ENCODE measurements around the gene LTBP3. TPM values are rescaled to one million over a fixed set of nuclear protein-coding genes. Genes with fewer than 3 reads are reported as not detected.

LTBP3 gene
- total and polyA plus RNA-seq, 2 of the 13 experiments (the other 11 are each of a cell fraction or from before 2014, with no cell fraction given), result 12.2 to 68.1 TPM

GRCh38 chr11:65574811-65575567 lies 16.8 kb upstream of the LTBP3 start (continued):
- TF ChIP-seq SMAD3 (CRISPR knock-in tag; IDR thresholded peaks at IDR 0.05) (no peak), PLSCR1 (CRISPR knock-in tag; IDR thresholded peaks at IDR 0.05; ENCODE audit: borderline replicate concordance) (no peak), ZNF205 (CRISPR knock-in tag; IDR thresholded peaks at IDR 0.05) (no peak), ARNTL (CRISPR knock-in tag; IDR thresholded peaks at IDR 0.05) (no peak), CENPT (CRISPR knock-in tag; IDR thresholded peaks at IDR 0.05; ENCODE audit: low read depth) (no peak), ZNF318 (CRISPR knock-in tag; IDR thresholded peaks at IDR 0.05) (peak; percentile 24; the same call in 1 of the 2 replicates), ZNF644 (CRISPR knock-in tag; IDR thresholded peaks at IDR 0.05; ENCODE audit: low read depth) (no peak), ZNF549 (CRISPR knock-in tag; IDR thresholded peaks at IDR 0.05) (no peak), HDAC1 (CRISPR knock-in tag; IDR thresholded peaks at IDR 0.05) (peak; percentile 24; the same call in 1 of the 2 replicates), ZNF430 (CRISPR knock-in tag; IDR thresholded peaks at IDR 0.05) (no peak), ZSCAN5A (CRISPR knock-in tag; IDR thresholded peaks at IDR 0.05; ENCODE audit: borderline replicate concordance) (no peak), ZFP90 (CRISPR knock-in tag; IDR thresholded peaks at IDR 0.05; ENCODE audit: borderline replicate concordance) (0 out of 2 replicates have a peak, but pooled peaks have one; percentile 23), ELK4 (CRISPR knock-in tag; IDR thresholded peaks at IDR 0.05; ENCODE audit: borderline replicate concordance) (no peak)
